Vagina (tissue), 2 donors: Measurements from ENCODE around the gene KIAA0753.

Experiments used
- CTCF ChIP-seq, 3 experiments: fragments of 450-650 bp in 2 of 3; fragments of 200-600 bp in 1 of 3; sonication (generic) in 1 of 3; IDR thresholded peaks; one replicate each; pipeline ENCODE4 v1.5.1; 2017 to 2019; ENCODE audit warnings: antibody characterized with exemption in 3 of 3, mild to moderate bottlenecking in 2 of 3, moderate library complexity in 2 of 3
- POLR2A ChIP-seq, 2 donors: fragments of 450-650 bp; IDR thresholded peaks; one replicate each; pipeline ENCODE4 v1.6.1; 2017; ENCODE audit warnings: antibody characterized with exemption in 2 of 2, mild to moderate bottlenecking in 2 of 2, moderate library complexity in 2 of 2
- POLR2AphosphoS5 ChIP-seq, 2 donors: sonication (generic); formaldehyde crosslinking; IDR thresholded peaks; one replicate each; pipeline ENCODE4 v1.9.0; 2017; ENCODE audit warnings: antibody characterized with exemption in 2 of 2, mild to moderate bottlenecking in 2 of 2, low read depth in 1 of 2; ENCODE audit not compliant: insufficient read depth in 1 of 2

GRCh38 chr17:6554871-6555330 is 85.6 kb downstream of the KIAA0753 start:
- TF ChIP-seq CTCF (IDR thresholded peaks at IDR 0.05) (no peak), POLR2A (IDR thresholded peaks at IDR 0.05) (no peak), POLR2AphosphoS5 (IDR thresholded peaks at IDR 0.05; ENCODE audit: insufficient read depth in 1 of 2, low read depth in 1 of 2) (no peak)
